HG03045 (cell line): Measurements from ENCODE around the gene APOBEC3F.
"Not testable (repeated sequence)": the region's sequence is repeated elsewhere in the genome, so short reads cannot be mapped to it uniquely, and the experiment has no call there.

Source experiments
- ATAC-seq: cut with Tn5 transposase; IDR thresholded peaks from one replicate; pipeline ENCODE4 v1.9.1; 2021; ENCODE audit warnings: mild to moderate bottlenecking, moderate library complexity; ENCODE audit not compliant: unreplicated experiment

APOBEC3F gene

GRCh38 chr22:39040538-39041296, at the start of gene APOBEC3F:
TSS of gene APOBEC3F (plus strand) at chr22:39040864. CDS start at chr22:39040961, 97 bp downstream.
- peak; percentile 82 for ATAC-seq

DNA sequence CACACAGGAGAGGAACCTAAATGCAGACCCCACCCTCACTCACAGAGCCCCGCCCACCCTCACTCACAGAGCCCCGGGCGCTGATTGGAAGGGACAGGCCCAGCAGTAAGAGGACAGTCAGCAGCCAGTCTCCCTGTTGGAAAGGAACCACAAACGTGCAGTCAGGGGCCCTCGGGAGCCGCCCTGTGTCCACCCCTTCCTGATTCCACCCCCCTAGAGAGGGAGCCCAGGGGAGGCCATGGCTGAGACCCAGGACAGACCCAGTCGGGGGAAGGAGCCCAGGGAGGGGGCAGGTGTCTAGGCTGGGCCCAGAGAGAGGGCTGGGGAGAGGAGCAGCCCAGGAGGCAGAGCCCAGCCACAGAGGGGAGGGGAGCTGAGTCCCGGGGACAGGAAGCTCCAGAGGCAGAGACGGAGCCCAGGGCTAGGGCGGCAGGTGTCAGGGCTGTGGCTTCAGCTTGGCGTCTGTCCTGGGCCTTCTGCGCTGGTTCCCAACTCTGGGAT, 47.7 kb upstream of the APOBEC3F start:
- ATAC-seq = not testable (repeated sequence)

GRCh38 chr22:38996105-38996504, 44.6 kb upstream of the APOBEC3F start:
- ATAC-seq = no peak

DNA sequence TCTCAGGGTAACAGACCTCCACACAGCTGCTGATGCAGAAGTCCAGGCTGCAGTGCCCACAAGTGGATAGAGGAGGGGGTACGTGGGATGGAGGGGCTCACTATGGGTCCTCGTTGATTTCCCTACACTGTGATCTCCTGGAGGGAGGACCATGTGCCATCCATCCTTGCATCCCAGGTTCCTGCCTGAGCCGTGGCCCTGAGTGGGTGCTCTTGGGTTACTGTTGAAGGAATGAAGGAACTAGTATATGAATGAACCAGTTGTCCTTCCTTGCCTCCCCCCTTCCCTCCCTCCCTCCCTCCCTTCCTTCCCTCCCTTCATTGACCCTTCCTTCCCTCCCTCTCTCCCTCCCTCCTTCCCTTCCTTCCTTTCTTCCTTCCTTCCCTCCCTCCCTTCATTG, 43.1 kb upstream of the APOBEC3F start:
- no peak for ATAC-seq

- ATAC-seq = peak; percentile 60
Measured at GRCh38 chr22:39003165-39003638, 37.5 kb upstream of the APOBEC3F start.

DNA sequence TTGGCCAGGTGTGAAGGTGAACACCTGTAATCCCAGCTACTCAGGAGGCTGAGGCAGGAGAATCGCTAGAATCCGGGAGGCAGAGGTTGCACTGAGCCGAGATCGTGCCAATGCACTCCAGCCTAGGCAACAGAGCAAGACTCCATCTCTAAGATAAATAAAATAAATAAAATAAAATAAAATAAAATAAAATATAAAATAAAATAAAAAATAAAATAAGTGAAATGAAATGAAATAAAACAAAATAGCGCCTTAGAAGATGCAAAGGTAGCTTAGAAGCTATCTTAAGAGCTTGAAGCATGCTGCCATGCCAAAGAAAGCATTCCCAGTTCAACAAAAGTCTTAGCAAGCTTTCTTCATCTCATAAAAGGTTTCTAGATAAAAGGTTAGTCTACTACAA, 33.5 kb upstream of the APOBEC3F start:
- ATAC-seq = no peak

DNA sequence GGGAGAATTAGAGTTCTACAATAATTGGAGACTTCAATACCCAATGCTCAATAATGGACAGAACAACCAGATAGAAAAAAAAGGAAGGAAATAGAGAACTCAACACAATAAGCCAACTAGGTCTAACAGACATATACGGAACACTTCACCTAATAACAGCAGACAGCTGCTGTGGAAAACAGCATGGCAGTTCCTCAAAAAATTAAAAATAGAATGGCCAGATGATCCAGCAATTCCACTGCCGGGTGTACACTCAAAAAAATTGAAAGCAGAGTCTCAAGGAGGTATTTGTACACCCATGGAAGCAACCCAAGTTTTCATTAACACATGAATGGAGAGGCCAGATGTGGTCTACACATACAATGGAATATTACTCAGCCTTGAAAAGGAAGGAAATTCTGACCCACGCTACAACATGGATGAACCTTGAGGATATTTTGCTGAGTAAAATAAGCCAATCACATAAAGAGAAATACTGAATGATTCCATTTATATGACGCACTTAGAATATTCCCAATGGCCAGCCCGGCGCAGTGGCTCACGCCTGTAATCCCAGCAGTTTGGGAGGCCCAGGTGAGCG, 32.3 kb upstream of the APOBEC3F start:
- not testable (repeated sequence) for ATAC-seq

DNA sequence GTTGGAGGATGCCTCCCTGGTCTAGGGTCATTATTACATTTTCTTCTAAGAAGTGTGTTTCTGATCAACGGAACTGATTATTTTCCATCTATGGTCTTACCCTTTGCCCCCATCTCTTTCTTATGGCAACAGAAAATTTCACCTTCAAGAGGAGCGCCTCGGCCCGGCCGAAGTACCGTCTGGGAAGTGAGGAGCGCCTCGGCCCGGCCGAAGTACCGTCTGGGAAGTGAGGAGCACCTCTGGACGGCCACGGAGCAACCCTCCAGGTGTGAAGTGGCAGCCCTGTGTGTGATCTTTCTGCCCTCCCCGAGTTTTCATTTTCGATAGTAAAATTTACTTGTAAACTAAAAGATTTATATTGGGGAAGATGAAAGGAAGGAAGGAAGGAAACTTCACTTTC, 29.7 kb upstream of the APOBEC3F start:
- ATAC-seq = no peak

DNA sequence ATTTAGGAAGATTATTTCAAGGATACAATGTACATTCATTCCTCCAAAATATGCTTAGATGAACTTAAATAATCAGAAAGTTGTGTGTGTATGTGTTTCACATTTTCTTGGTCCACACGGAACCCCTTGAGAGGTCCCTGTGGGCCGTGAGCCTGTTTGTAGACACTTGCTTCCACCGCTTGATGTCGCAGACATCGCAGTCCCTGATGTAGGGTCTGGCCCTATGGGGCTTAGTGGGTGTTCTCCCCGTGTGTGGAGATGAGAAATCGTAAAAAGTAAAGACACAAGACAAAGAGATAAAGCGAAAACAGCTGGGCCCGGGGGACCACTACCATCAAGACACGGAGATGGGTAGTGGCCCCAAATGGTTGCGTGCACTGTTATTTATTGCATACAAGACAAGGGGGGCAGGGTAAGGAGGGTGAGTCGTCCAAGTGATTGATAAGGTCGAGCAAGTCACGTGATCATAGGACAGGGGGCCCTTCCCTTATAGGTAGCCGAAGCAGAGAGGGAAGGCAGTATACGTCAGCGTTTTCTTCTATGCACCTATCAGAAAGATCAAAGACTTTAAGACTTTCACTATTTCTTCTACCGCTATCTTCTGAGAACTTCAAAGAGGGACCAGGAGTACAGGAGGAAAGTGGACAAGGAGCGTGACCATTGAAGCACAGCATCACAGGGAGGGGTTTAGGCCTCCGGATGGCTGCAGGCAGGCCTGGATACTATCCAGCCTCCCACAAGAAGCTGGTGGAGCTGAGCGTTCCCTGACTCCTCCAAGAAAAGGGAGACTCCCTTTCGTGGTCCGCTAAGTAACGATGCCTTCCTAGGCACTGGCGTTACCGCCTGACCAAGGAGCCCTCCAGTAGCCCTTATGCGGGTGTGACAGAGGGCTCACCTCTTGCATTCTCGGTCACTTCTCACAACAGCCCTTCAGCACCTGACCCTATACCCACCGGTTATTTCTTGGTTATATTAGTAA, 27.8 kb upstream of the APOBEC3F start:
- no peak for ATAC-seq

DNA sequence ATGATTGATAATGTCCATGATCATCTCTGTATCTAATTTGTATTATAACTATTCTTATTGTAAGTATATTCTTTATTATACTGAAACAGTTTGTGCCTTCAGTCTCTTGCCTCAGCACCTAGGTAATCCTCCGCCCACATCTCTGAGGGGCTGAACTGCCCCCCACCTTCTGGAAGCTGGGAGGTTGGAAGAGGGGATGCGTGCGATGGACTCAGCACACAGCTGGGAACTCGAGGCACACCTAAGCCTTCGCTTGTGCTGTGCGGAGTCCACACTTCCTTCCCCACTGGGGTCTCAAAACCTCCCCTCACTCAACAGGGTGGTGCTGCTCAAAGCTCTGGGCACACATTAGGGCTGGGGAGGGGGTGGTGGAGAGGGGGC, 27.1 kb upstream of the APOBEC3F start:
- peak; percentile 26 for ATAC-seq

- ATAC-seq = peak; percentile 81
Measured at GRCh38 chr22:39013942-39014722, 26.5 kb upstream of the APOBEC3F start, which contains the start of gene APOBEC3C. TSS of gene APOBEC3C (plus strand) at chr22:39014257. CDS start at chr22:39014363, 106 bp downstream.

- not testable (repeated sequence) for ATAC-seq
Measured at GRCh38 chr22:39014723-39015121, 25.9 kb upstream of the APOBEC3F start.

GRCh38 chr22:39016592-39016991, 24.1 kb upstream of the APOBEC3F start:
- no peak for ATAC-seq

DNA sequence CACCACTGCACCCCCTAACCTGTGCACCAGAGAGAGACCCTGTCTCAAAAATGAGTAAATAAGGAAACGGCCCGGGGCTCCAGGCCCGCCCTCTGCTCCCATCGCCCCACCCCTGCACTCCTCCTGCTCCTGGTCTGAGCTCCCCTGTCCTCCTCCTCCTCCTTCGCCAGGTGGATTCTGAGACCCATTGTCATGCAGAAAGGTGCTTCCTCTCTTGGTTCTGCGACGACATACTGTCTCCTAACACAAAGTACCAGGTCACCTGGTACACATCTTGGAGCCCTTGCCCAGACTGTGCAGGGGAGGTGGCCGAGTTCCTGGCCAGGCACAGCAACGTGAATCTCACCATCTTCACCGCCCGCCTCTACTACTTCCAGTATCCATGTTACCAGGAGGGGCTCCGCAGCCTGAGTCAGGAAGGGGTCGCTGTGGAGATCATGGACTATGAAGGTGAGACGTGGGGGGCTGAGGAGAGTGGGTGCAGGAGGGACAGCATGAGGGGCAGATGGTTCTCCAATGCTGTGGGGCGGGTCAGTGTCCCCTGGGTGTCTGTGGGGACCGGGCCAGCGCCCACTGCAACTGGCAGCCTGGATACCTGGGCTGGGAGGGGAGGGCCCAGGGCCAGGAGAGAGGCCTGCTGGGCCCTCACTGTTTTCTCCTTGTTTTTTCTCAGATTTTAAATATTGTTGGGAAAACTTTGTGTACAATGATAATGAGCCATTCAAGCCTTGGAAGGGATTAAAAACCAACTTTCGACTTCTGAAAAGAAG, 22.9 kb upstream of the APOBEC3F start:
- ATAC-seq = no peak

DNA sequence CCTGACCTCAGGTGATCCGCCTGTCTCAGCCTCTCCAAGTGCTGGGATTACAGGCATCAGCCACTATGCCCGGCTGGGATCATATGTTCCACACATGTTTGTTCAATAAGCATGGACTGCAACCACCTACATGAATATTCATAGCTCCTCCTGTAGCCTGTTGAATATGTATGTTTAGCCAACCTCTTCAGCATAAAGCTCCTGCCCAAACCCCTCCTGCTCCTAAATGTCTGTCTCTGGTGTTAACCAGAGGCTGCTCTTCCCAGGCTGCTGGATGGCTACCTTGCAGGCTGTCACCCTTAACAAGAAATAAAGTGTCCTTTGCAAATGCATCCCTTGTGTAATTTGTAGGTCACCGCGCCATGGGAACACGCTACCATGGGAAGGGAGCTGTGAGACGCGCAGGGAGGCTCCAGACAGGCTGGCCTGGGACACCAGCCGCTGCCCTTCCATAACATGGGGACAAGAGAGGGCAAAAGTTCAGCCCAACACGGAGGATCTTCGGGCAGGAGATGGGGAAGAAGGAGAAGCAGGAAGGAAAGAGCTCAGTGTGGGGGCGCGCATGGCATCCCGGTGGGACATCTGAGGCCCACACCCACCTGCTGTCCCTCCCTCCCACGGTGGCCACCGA, 20.5 kb upstream of the APOBEC3F start:
- ATAC-seq = not testable (repeated sequence)

- ATAC-seq = no peak
Measured at GRCh38 chr22:39021552-39022250, 19.0 kb upstream of the APOBEC3F start.

DNA sequence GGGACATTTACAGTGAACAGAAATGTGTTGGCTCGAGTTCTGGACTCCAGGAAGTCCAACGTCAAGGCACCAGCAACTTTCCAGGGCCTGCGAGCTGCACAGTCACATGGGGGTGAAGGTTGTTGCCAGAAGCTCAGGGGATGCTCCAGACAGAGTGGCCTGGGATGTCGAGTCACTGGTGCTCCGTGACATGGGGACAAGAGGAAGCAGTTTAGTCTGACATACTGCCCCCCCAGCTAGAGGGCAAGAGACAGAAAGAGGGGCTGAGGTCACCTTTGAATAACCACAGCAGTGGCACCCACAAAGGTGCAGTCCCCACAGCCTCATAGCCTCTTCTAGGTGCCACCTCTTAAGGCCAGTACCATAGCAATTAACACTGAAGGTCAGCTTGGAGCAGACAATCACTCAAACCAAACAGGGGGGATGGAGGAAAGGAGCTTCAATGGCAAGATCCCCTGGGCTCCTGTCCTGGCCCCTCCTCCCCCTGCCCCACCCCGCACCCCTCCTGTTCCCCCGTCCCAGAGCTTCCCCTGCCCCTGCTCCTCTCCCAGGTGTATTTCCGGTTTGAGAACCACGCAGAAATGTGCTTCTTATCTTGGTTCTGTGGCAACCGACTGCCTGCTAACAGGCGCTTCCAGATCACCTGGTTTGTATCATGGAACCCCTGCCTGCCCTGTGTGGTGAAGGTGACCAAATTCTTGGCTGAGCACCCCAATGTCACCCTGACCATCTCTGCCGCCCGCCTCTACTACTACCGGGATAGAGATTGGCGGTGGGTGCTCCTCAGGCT, 15.9 kb upstream of the APOBEC3F start:
- no peak for ATAC-seq
